Uterus (tissue), 2 donors: ENCODE data around the gene TRIL.

Experiments used
- CTCF ChIP-seq, 4 experiments: fragments of 200-600 bp in 2 of 4; fragments of 450-650 bp in 2 of 4; sonication (generic) in 2 of 4; IDR thresholded peaks; one replicate each; pipeline ENCODE4 v1.5.1; 2016 to 2019; ENCODE audit warnings: antibody characterized with exemption in 4 of 4, mild to moderate bottlenecking in 2 of 4, moderate library complexity in 1 of 4
- POLR2A ChIP-seq, 2 donors: fragments of 450-650 bp; IDR thresholded peaks; one replicate each; pipeline ENCODE4 v1.6.1; 2016; ENCODE audit warnings: antibody characterized with exemption in 2 of 2, mild to moderate bottlenecking in 1 of 2, moderate library complexity in 1 of 2

DNA sequence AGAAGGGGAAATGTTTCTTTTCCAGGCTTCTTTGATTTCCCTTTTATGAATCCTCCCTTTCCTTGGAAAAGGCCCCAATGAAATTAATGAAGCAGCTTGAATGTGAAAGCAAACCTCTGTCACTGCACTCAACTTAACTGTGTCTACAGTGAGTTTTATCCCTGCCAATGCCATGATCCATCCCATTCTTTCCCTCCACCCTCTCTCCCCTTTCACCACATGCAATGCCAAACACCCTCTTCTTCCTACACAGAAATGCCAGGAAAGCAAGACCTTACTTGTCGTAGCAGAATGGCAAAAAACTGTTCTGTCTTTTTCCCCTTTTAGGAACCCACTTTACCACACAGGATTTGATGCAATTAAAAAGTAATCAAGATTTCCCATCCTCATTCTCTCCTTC is 47.3 kb upstream of the TRIL start:
- no peak for TF ChIP-seq POLR2A (IDR thresholded peaks at IDR 0.05)
- no peak for TF ChIP-seq CTCF (IDR thresholded peaks at IDR 0.05)
